ENCODE data around the gene ATOH8. TPM values are rescaled to one million over a fixed set of nuclear protein-coding genes. Genes with fewer than 3 reads are reported as not detected.
A peak's percentile ranks its signal among the peaks of the same experiment; 100 is the strongest.
"Not testable (repeated sequence)": the region's sequence is repeated elsewhere in the genome, so short reads cannot be mapped to it uniquely, and the experiment has no call there.

The ATOH8 gene
- total RNA-seq, 4 donors from 2014 or later: 41.1 to 124 (median 62.5) TPM

- Histone ChIP-seq H3K4me1 (peaks cover 7 to 13% (median 9%) of the 10 kb centered on the region in 4 donors), H3K27me3 (no peaks in the 10 kb centered on the region), H3K27ac (replicated peaks in 1 of 4) (no peak overlapping the region), H3K4me3 (peak overlapping the region; percentile 14 to 42 (median 22)), H3K9me3 (no peaks in the 10 kb centered on the region), H3K36me3 (no peaks in the 10 kb centered on the region)
- intact Hi-C loops (cut with DNase I): loop anchor here (5.0 kb wide), 1 partner anchor 60 kb away; the partner anchor contains the start of gene ST3GAL5
- WGBS: 51% methylated on average over 11 of the region's 20 CpGs
- peak in 1 of 2 donors; percentile 11 for TF ChIP-seq POLR2AphosphoS5 (IDR thresholded peaks at IDR 0.05)
- TF ChIP-seq CTCF (IDR thresholded peaks at IDR 0.05): peak; percentile 91 to 96 (median 93)
- TF ChIP-seq EP300 (IDR thresholded peaks at IDR 0.05): no peak
- peak; percentile 93 for DNase-seq (ENCODE audit: extremely low spot score)
These were observed 73.4 kb downstream of the ATOH8 start for GRCh38 chr2:85826990-85827878.

- Histone ChIP-seq H3K9me3 (no peaks in the 10 kb centered on the region), H3K27me3 (no peaks in the 10 kb centered on the region), H3K36me3 (no peaks in the 10 kb centered on the region), H3K4me1 (peaks cover 7 to 13% (median 9%) of the 10 kb centered on the region in 4 donors), H3K27ac (replicated peaks in 1 of 4) (no peak overlapping the region), H3K4me3 (peak overlapping the region in 3 of 4 donors; percentile 14 to 24 (median 20))
- WGBS: 83% methylated on average over 18 of the region's 18 CpGs
- intact Hi-C loops (cut with DNase I): loop anchor here (5.0 kb wide), 1 partner anchor 59 kb away; the partner anchor contains the start of gene ST3GAL5
- no peak for TF ChIP-seq EP300 (IDR thresholded peaks at IDR 0.05)
- no peak for TF ChIP-seq POLR2AphosphoS5 (IDR thresholded peaks at IDR 0.05)
- no peak for TF ChIP-seq CTCF (IDR thresholded peaks at IDR 0.05)
- TF ChIP-seq POLR2A (IDR thresholded peaks at IDR 0.05; ENCODE audit: low read depth): no peak
- DNase-seq (ENCODE audit: extremely low spot score): peak; percentile 70
These were observed 74.2 kb downstream of the ATOH8 start for GRCh38 chr2:85827879-85828569.

- 96% methylated on average over 7 of the region's 7 CpGs for WGBS
- Histone ChIP-seq H3K4me3 (no peak overlapping the region), H3K27ac (replicated peaks in 1 of 4) (no peak overlapping the region), H3K27me3 (no peaks in the 10 kb centered on the region), H3K9me3 (no peaks in the 10 kb centered on the region), H3K36me3 (no peaks in the 10 kb centered on the region), H3K4me1 (peaks cover 7 to 13% (median 9%) of the 10 kb centered on the region in 4 donors)
- no peak for TF ChIP-seq CTCF (IDR thresholded peaks at IDR 0.05)
- TF ChIP-seq EP300 (IDR thresholded peaks at IDR 0.05): no peak
- TF ChIP-seq POLR2AphosphoS5 (IDR thresholded peaks at IDR 0.05): no peak
- intact Hi-C loops (cut with DNase I): loop anchor here (5.0 kb wide), 1 partner anchor 59 kb away; the partner anchor contains the start of gene ST3GAL5
- peak; percentile 12 for DNase-seq (ENCODE audit: extremely low spot score)
These were observed 74.9 kb downstream of the ATOH8 start for GRCh38 chr2:85828725-85829124.

GRCh38 chr2:85829394-85829793 is 75.6 kb downstream of the ATOH8 start:
- not testable (repeated sequence) for DNase-seq (ENCODE audit: extremely low spot score); H3K4me3 ChIP-seq; H3K36me3 ChIP-seq; H3K27me3 ChIP-seq; H3K9me3 ChIP-seq; H3K27ac ChIP-seq (replicated peaks in 1 of 4)
- peaks cover 7 to 13% (median 9%) of the 10 kb centered on the region in 4 donors for H3K4me1 ChIP-seq
- intact Hi-C loops (cut with DNase I): loop anchor here (5.0 kb wide), 1 partner anchor 58 kb away; the partner anchor contains the start of gene ST3GAL5
- WGBS: 89% methylated on average over 4 of the region's 4 CpGs

GRCh38 chr2:85830645-85831044 is 76.9 kb downstream of the ATOH8 start:
- DNase-seq (ENCODE audit: extremely low spot score): peak; percentile 4
- Histone ChIP-seq H3K9me3 (no peaks in the 10 kb centered on the region), H3K27ac (replicated peaks in 1 of 4) (no peak overlapping the region), H3K36me3 (no peaks in the 10 kb centered on the region), H3K4me1 (peaks cover 7 to 13% (median 9%) of the 10 kb centered on the region in 4 donors), H3K4me3 (no peak overlapping the region), H3K27me3 (no peaks in the 10 kb centered on the region)
- 40% methylated on average over 1 of the region's 1 CpG for WGBS
- TF ChIP-seq CTCF (IDR thresholded peaks at IDR 0.05): no peak
- no peak for TF ChIP-seq EP300 (IDR thresholded peaks at IDR 0.05)
- no peak for TF ChIP-seq POLR2A (IDR thresholded peaks at IDR 0.05; ENCODE audit: low read depth)
- no peak for TF ChIP-seq POLR2AphosphoS5 (IDR thresholded peaks at IDR 0.05)
- intact Hi-C loops (cut with DNase I): loop anchor here (2.0 kb wide), 1 partner anchor 242 kb away; no protein-coding TSS in a partner anchor

Data from esophagus muscularis mucosa (tissue), 4 donors.